Diencephalon (tissue), 1 donor: ENCODE data around the gene CPSF6. TPM values are rescaled to one million over a fixed set of nuclear protein-coding genes. Genes with fewer than 3 reads are reported as not detected.

ENCODE experiments used
- total RNA-seq: library from RNA; depleted of rRNA; stranded (reverse); fragments of >200 nt; gene quantifications from one replicate; pipeline ENCODE4 v1.2.3, GENCODE V29; 2014

CPSF6 gene
- 104 TPM for total RNA-seq

GRCh38 chr12:69239352-69239921 lies at the start of gene CPSF6:
CPSF6 (plus strand) TSS chr12:69239569; CDS start chr12:69239647, 78 bp downstream.

Other genes with a start within 250 kb of the CPSF6 start
- 7.4 TPM for gene LYZ, start 108.8 kb downstream of the CPSF6 start, total RNA-seq
- gene YEATS4, start 120.2 kb downstream of the CPSF6 start, total RNA-seq = 31.1 TPM
- 61.6 TPM for gene FRS2, start 230.8 kb downstream of the CPSF6 start, total RNA-seq